Measurements from ENCODE around the gene MYOZ1.
"Not testable (repeated sequence)": the region's sequence is repeated elsewhere in the genome, so short reads cannot be mapped to it uniquely, and the experiment has no call there.

MYOZ1 gene

DNA sequence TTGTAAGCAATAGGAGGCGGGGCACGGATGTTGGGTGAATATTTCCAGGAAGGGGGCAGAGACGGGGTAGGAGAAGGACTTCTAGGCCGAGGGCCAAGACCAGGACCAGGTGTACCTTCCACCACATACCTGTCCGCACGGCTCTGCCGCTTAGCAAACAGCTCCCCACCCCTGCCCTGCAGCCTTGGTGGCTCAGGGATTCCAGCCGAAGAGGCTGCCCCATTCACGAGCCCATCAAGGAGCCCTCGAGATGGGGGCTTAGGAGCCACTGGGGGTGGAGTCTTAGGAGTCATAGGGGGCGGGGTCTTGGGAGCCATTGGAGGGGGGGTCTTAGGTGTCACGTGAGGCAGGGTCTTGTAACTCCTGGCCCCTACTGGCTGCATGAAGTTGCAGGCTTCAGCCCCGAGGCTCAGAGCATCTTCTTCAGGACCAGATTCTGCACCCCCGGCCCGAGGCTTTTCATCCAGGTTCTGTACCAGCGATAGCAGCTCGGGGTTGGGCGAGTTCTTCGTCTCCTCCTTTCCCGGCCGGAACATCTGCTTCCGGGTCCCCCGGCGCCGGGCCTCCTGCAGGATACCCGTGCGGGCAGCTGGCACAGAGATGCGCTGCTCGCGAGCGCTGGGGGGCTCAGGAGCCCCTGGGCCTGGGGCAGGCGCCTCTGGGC lies 6.1 kb upstream of the MYOZ1 start:
- DNase-seq = peak; percentile 77

GRCh38 chr10:73646598-73647041 lies 5.3 kb upstream of the MYOZ1 start:
- DNase-seq = no peak

GRCh38 chr10:73645251-73645650 lies 4.0 kb upstream of the MYOZ1 start:
- no peak for DNase-seq

DNA sequence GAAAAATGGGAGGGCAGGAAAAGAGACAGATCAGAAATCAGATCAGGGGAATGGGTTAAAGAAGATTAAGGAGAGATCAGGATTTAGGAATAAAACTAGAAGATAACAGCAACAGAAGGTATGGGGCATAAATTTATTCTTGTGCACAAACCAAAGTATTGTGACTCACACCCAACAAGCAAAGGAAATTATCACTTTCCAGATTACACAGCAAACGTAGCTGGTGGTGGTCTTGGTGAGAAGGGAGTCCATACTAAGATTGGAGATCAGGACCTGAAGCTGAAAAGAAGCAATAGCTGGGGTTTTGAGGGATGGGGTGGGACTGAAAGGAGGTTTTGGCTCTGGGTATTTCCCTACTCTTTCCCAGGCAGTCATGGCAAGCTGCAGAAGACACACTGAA lies 3.5 kb upstream of the MYOZ1 start:
- DNase-seq = no peak

DNA sequence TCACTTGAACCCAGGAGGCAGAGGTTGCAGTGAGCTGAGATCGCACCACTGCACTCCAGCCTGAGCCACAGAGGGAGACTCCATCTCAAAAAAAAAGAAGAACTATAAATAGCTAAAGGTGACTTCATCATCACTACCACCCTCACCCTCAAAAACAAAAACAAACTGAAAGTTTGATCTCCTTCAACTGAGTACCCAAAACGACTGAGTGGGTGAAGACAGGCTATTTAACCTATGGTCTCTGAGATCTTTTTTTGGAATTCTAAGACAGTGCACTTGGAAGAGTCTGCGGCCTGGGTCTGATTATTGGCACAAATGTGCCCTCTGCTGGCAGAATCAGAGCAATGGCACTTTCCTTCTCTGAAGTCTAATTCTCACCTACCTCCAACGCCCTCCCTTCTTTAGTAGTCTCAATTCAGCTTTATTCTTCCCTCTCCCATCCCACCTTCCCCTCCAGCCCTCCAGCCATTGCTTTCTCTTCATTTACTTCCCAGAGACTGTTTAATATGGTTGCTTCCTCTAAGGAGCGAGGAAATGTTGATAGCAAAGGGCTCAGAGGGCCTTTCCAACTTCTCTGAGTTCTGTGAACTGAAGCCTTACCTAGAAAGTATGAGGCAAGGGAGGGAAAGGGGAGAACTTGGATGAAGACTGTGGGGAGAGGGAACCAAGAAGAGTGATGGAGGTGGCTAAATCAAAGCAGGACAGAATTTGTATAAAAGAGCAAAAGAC lies 2.9 kb upstream of the MYOZ1 start:
- DNase-seq = peak; percentile 77

DNA sequence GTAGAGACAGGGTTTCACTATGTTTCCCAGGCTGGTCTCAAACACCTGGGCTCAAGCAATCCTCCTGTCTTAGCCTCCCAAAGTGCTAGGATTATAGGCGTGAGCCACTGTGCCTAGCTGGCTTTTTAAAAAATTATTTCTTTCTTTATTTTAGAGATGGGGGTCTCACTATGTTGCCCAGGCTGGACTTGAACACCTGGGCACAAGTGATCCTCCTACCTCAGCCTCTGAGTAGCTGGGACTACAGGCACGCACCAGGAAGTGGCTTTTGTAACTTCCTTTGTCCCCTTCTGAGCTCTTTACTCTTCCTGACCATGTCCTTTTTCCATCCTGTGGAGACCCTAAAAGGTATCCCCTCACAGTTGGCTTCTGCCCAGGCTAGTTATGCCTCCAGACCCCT lies 2.1 kb upstream of the MYOZ1 start:
- no peak for DNase-seq

GRCh38 chr10:73639286-73639685 lies 2.0 kb downstream of the MYOZ1 start:
- no peak for DNase-seq

GRCh38 chr10:73635781-73636180 lies 5.5 kb downstream of the MYOZ1 start:
- DNase-seq = no peak

DNA sequence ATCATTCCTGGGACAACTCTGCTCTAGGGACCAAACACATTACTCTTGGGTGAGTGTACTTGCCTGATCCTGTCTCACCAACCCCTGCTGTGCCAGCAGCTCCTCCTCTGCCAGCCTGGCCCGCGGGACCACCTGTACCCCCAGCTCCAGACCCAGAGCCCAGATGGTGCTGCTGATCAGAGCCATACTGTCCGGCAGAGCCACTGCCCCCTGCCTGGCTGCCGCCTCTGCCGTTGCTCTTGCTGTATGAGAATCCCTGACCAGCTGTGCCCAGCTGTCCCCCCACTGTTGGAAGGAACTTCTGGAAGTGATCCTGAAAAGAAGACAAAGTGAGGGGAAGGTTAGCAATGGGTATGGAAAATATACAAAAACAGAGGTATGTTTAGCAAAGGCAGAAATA lies 6.9 kb downstream of the MYOZ1 start:
- DNase-seq = no peak

DNA sequence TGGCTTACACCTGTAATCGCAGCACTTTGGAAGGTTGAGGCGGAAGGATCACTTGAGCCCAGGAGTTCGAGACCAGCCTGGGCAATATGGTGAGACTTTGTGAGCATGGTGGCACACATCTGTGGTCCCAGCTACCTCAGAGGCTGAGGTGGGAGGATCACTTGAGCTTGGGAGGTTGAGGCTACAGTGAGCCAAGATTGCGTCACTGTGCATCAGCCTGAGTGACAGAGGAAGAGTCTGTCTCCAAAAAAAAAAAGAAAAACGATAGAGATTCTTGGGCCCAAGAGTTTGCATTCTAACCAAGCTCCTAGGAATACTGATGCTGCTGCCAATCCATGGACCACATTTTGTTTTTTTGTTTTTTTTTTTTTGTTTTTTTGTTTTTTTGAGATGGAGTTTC lies 12.1 kb downstream of the MYOZ1 start:
- DNase-seq = no peak

GRCh38 chr10:73628405-73628804 lies 12.9 kb downstream of the MYOZ1 start:
- no peak for DNase-seq

GRCh38 chr10:73627300-73627699 lies 14.0 kb downstream of the MYOZ1 start:
- DNase-seq = no peak

DNA sequence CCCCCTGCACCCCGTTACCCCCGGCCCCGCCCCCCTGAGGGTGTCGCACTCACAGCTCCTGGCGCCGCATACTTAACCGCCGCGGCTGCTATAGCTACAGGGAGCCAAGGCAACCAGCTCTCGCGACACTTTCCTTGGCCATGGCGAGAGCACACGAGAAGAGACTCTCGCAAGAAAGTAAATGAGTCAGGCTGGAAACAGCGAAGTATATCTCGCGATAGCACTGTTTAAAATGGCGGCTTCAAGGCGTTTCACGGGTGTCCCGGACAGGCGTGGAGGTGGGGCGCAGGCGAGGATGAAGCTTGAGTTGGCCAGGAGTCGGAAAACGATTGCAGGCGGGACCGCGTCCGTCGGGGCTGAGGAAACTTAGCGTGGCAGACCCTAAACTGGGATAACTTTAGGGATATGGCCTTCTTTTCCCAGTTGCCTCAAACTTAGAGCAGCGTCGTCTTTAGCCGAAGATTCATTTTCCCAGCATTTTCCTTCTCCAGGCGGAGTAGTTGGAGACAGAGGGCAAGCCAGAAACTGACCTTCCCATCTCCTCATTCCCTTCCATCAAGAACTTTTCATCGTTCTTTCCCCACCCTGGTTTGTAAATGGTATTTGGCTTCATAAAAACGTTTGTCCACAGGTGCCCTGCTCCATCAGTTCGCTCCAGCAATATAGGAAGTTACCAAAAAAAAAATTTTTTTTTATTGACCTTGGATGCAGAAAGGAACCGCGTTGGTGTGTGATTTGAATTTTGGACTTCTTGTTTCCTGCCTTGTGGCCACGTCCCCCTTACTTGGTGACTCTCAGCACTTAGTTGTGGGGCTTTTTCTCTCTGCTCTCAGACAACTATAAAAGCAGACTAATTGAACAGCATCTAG lies 15.2 kb downstream of the MYOZ1 start:
- DNase-seq = peak; percentile 97

DNA sequence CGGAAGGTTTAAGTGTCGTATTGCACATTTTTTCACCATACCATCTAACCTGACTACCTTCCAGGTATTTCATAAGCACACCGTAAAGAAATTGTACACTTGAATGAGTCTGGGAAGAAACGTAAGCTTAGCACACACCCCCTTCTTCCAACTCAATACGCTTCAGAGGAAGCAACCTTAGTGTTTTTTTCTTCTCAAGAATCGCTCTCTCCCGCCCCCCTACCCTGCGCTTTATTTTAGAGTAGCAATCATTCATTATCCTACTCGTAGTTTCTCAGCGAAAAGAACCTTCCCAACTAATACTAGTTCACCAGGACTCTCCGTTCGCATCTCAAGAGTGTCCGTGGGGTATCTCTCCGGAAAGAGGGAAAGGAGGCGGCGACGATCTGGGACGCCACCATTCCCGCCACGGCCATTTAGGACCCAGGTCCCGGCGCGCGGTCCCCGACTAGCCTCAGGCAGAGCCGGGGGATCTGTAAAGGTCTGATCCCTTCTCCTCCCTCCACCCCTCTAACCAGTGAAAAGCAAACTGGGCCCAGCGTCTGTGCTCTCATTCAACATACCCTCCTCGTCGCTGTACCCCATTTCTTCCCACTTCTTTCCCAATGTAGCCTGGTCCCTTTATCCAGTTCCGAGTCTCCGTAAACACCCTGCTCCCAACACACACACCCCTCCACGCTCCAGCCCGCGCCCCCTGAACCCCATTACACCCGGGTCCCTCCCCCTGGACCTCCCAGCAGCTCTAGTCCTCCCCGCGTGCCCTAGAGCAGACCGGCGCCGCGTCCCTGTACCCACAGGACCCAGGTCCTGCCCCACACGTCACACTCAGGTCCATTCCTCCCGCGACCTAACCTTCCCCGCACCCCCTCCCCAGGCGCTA lies 16.0 kb downstream of the MYOZ1 start:
- no peak for DNase-seq

GRCh38 chr10:73623056-73623455 lies 18.2 kb downstream of the MYOZ1 start:
- no peak for DNase-seq

GRCh38 chr10:73620974-73621373 lies 20.3 kb downstream of the MYOZ1 start:
- DNase-seq = not testable (repeated sequence)

DNA sequence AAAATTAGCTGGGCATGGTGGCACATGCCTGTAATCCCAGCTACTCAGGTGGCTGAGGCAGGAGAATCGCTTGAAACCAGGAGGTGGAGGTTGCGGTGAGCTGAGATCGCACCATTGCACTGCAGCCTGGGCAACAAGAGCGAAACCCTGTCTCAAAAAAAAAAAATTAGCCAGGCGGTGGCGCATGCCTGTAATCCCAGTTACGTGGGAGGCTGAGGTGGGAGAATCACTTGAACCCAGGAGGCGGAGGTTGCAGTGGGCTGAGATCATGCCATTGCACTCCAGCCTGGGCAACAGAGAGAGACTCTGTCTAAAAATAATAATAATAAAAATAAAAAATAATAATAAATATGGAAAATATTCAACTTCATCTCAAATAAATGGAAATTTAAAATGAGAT lies 24.1 kb downstream of the MYOZ1 start:
- not testable (repeated sequence) for DNase-seq

GRCh38 chr10:73614720-73615119 lies 26.6 kb downstream of the MYOZ1 start:
- DNase-seq = no peak

DNA sequence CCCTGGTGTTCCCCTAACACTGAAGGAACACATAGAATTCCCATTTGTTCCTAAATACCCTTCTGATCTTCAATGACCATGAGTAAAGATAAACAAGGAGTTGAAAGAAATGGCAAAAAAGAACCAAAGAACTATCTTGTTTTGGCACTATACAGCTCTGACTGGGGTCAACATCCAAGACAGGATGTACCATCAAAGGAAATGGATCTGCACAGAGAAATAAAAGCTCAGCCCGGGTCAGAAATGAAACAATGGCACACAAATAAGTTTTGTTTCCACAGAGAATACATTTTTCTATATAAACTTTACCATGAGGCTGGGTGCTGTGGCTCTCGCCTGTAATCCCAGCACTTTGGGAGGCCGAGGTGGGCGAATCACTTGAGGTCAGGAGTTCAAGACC lies 32.2 kb downstream of the MYOZ1 start:
- DNase-seq = no peak

GRCh38 chr10:73601486-73601921 lies 39.8 kb downstream of the MYOZ1 start:
- DNase-seq = no peak

- DNase-seq = no peak
Observed at GRCh38 chr10:73597346-73597745, 43.9 kb downstream of the MYOZ1 start.

- no peak for DNase-seq
Observed at GRCh38 chr10:73593812-73594211, 47.5 kb downstream of the MYOZ1 start.

GRCh38 chr10:73593110-73593509 lies 48.2 kb downstream of the MYOZ1 start:
- no peak for DNase-seq

Data from femur (tissue), 1 donor.